Astrocyte of the cerebellum (primary cell): ENCODE results near the gene DAAM1.

Source experiments
- DNase-seq: peaks from one replicate; pipeline ENCODE4 v3.0.0-alpha.2; 2011; ENCODE audit warnings: low read depth
- H3K4me3 ChIP-seq: 2 replicates; pipeline ENCODE4 v1.5.1; 2011; ENCODE audit warnings: mild to moderate bottlenecking, low read depth, low read length, moderate library complexity
- in situ Hi-C: cut with HindIII; loops from 2 replicates; pipeline ENCODE4 v1.10.0; 2017; ENCODE audit warnings: low sequenced_read_pairs
- TF ChIP-seq, protein P1 (sequence below): IDR thresholded peaks from 2 replicates; pipeline ENCODE4 v1.5.1; 2012; ENCODE audit warnings: low read length, low read depth, moderate library complexity, mild to moderate bottlenecking; ENCODE audit errors: missing control alignments

DAAM1 gene

DNA sequence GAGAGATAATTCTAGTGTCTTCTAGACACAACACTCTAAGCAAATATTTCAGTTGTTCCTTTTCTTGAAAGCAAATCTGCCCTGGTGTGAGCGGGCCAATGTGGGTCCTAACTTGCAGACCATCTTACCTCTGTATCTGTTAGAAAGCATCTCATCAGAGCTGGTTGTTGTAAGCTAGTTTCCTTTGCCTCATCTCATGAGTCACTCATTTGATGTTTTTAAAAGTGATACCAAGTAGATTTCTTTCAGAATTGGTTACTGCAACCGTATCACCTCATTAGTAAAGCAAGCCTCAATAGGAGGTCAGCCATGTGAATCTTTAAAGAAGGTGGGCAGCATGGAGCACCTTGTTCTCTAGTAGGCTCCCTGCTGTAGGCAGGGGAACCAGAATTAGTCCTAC lies 78.6 kb downstream of the DAAM1 start:
- TF ChIP-seq, protein P1, sequence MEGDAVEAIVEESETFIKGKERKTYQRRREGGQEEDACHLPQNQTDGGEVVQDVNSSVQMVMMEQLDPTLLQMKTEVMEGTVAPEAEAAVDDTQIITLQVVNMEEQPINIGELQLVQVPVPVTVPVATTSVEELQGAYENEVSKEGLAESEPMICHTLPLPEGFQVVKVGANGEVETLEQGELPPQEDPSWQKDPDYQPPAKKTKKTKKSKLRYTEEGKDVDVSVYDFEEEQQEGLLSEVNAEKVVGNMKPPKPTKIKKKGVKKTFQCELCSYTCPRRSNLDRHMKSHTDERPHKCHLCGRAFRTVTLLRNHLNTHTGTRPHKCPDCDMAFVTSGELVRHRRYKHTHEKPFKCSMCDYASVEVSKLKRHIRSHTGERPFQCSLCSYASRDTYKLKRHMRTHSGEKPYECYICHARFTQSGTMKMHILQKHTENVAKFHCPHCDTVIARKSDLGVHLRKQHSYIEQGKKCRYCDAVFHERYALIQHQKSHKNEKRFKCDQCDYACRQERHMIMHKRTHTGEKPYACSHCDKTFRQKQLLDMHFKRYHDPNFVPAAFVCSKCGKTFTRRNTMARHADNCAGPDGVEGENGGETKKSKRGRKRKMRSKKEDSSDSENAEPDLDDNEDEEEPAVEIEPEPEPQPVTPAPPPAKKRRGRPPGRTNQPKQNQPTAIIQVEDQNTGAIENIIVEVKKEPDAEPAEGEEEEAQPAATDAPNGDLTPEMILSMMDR: no peak
- H3K4me3 ChIP-seq: no peak overlapping the region
- in situ Hi-C loops: no loop called here
- DNase-seq: no peak

DNA sequence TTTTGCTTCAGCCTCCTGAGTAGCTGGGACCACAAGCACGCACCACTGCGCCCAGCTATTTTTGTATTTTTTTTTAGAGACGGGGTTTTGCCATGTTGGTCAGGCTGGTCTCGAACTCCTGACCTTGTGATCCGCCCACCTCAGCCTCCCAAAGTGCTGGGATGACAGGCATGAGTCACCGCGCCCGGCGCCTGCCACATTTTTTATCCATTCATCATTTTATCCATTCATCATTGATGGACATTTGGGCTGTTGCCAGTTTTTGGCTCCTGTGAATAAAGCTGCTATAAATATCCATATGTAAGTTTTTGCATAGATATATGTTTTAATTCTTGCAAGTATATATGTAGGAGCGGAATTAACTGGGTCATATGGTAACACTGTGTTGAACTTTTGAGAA lies 79.5 kb downstream of the DAAM1 start:
- TF ChIP-seq, protein P1: no peak
- H3K4me3 ChIP-seq: no peak overlapping the region
- DNase-seq: no peak
- in situ Hi-C loops: no loop called here

DNA sequence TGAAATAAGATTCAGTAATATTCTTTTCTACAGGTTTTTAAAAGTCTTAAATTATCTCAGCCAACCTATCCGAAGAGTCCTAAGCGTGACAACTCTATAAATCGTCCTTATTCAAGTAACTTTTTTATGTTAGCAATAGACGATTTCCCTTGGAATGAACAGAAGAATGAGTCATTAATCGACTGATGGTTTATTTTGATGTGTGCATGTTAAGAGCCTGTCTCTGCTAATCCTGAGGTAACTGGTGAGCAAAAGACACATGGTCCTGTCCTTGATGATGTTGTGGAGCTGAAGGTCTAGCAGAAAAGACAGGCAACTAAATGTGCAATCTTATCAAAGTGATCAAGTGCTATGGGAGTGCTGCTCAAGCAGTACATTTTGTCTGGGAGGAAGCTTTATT lies 80.4 kb downstream of the DAAM1 start:
- no peak overlapping the region for H3K4me3 ChIP-seq
- TF ChIP-seq, protein P1: no peak
- in situ Hi-C loops: no loop called here
- DNase-seq: no peak

DNA sequence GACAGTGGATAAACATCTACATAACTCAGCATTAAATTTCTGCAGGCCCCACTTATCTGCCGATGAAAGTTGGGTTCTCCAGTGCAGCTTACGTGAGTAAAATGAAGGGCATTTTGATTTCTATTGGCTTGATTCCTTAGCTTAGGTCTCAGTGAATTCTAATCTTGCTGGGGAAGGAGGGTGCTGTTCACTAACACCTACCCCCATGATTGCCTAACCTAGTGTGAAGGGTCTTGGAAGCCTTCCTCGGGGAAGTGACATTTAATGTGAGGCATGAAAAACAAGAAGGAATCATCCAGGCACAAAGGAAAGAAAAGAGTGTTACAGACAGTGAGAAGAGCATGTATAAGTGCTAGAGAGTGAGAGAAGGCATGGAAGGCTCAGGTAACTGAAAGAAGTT lies 81.0 kb downstream of the DAAM1 start:
- DNase-seq: no peak
- H3K4me3 ChIP-seq: no peak overlapping the region
- in situ Hi-C loops: no loop called here
- TF ChIP-seq, protein P1: no peak

DNA sequence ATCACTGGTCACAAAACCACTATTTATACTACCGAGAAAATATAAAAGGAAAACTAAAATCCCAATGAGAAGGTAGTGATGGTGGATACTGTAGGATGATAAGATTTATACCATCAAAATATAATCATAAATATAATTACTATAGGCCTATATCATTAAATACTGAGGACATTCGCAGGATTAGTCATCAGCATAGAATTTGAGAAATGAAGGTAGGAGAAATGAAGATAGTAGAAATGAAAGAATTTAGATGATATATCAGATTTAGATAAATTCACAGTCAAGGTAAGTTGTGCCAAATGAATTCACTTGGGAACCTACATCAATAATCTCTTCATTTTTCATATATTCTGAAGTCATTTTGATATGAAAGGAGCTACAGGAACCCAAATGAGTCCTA lies 82.8 kb downstream of the DAAM1 start:
- no peak overlapping the region for H3K4me3 ChIP-seq
- TF ChIP-seq, protein P1: no peak
- in situ Hi-C loops: no loop called here
- no peak for DNase-seq

DNA sequence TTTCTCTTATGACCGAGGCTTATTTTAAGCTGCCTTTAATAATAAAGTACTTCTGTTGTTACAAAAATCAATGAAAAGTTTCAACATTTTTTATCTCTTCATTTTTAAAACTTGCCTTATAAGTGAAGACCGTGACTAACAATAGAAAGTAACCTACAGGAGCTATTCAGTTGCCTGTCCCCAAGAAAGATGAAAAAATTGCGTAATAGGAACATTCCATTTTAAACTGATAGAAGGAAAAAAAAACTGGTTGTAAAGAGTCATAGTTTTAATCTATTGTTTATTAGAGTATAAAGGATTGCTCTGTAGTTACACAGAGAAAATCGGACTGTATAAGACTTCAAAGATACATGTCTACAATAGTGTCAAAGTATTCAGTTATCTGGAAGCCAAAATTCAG lies 83.3 kb downstream of the DAAM1 start:
- no peak for DNase-seq
- no peak overlapping the region for H3K4me3 ChIP-seq
- TF ChIP-seq, protein P1: no peak
- in situ Hi-C loops: no loop called here

DNA sequence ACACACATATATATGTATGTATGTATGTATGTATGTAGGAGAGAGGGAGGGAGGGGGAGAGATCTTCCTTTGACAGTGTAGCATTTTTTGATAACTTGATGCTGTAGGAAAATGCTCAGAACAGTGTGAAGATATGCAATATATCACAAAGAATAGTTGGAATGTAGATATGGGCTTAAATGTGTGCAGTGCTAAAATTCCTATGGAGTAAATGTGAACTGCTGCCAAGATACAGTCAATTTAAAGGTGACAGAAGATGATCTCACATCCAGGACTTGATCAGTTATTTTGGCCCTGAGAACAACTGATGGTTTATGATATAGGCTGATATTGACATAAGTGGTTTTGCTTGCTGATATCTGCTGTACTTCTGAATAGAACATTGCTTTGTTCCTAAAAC lies 84.2 kb downstream of the DAAM1 start:
- no peak for DNase-seq
- in situ Hi-C loops: no loop called here
- no peak overlapping the region for H3K4me3 ChIP-seq
- TF ChIP-seq, protein P1: no peak
